ENCODE measurements around the gene ZMAT1.

GRCh38 chrX:101906136-101906796 lies 25.6 kb downstream of the ZMAT1 start:
- TF ChIP-seq CTCF (IDR thresholded peaks at IDR 0.05 in 8 of 11, conservative IDR thresholded peaks at IDR 0.05 in 3 of 11) = no peak
- no peak for TF ChIP-seq POLR2A (IDR thresholded peaks at IDR 0.05)
- no peak for TF ChIP-seq POLR2AphosphoS5 (IDR thresholded peaks at IDR 0.05)
